HG02840 (cell line): Measurements from ENCODE around the gene LETM1.

Experiments used
- ATAC-seq: cut with Tn5 transposase; IDR thresholded peaks from one replicate; pipeline ENCODE4 v1.9.1; 2021; ENCODE audit warnings: mild to moderate bottlenecking, moderate library complexity, moderate number of reproducible peaks; ENCODE audit not compliant: unreplicated experiment, low FRiP score

The LETM1 gene

DNA sequence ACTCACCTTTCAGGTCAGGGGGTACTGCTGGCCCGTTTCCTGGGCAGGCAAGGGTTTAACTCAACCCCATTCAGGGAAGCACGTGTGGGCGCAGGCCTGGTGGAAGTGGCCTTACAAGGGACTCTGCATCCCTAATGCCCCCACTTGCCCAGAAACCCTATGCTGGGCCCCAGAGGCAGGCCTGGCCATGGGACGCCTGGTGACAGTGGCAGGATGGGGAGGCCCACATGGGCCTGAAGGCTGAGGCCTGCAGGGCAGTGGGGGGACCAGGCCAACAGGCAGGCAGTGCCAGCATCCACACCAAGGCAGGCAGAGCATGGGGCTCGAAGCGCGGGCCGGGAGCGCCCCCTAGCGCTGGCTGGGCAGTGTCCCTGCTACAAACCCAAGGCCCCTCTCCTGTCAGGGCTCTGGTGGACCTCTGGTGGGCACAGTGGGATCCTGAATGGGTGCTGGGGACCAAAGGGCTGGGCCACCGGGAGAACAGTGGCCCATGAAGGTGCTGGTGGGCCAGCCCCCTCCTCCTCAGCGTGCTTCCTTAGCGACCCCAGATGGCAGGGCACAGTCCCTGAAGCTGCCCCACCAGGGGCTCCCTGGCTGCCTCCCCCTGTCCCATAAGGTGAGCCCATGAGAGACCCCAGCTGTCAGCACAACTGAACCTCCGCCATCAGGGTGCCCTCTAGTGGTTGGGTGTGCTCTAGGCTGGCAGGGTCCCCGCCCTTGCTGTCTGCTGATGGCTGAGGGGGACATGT, 46.0 kb downstream of the LETM1 start:
- ATAC-seq, result no peak

DNA sequence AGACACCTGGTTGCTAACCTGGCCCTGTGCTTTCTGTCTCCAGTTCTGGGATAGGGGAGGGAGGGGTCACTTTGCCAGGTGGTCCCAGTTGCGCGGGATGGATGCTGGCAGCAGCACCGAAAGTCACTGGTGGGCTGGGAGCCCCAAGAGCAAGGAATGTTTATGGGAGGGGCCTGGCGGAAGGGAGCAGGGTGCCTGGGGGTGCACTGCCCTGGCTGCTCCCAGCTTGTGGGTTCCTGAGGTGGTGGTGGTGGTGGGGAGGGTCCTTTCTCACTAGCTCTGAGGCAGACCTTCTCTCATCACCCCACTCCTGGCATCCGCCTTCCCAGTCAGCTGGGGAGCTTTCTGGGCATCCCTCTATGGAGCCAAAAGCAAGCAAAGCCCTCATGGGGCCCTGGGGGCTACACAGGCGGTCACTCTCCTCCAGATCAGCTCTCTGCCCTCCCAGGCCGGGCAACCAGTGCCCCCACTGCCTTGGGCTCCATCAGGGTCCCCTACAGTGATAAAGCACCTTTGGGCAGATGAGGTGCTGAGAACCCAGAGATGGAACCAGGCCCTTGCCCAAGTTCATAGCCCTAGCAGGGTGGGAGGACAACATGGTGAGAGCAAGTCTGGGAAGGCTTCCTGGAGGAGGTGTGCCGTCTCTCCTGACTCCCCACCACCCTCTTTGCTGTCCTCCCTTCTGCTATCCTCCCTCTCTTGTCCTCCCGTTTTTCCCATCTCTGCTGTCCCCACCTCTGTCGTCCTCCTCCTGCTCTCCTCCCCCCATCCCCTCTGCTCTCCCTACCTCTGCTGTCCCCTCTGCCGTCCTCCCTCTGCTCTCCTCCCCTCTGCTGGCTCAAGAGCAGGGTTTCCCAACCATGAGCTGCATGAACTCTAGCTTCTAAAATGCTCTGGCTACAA, 46.9 kb downstream of the LETM1 start:
- ATAC-seq, result no peak

DNA sequence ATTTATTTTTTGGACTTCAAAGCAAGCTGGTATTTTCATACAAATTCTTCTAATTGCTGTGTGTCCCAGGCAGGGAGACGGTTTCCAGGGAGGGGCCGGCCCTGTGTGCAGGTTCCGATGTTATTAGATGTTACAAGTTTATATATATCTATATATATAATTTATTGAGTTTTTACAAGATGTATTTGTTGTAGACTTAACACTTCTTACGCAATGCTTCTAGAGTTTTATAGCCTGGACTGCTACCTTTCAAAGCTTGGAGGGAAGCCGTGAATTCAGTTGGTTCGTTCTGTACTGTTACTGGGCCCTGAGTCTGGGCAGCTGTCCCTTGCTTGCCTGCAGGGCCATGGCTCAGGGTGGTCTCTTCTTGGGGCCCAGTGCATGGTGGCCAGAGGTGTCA, 47.6 kb downstream of the LETM1 start:
- ATAC-seq, result no peak

DNA sequence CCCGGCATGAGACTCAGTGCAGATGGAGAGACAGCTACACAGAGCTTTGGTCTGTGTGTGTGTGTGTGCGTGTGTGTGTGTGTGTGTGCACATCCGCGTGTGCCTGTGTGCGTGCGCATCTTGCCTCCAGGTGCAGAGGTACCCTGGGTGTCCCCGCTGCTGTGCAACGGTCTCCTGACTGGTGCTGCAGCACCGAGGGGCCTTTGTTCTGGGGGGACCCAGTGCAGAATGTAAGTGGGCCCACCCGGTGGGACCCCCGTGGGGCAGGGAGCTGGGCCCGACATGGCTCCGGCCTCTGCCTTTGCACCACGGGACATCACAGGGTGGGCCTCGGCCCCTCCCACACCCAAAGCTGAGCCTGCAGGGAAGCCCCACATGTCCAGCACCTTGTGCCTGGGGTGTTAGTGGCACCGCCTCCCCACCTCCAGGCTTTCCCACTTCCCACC, 48.6 kb downstream of the LETM1 start:
- no peak for ATAC-seq

DNA sequence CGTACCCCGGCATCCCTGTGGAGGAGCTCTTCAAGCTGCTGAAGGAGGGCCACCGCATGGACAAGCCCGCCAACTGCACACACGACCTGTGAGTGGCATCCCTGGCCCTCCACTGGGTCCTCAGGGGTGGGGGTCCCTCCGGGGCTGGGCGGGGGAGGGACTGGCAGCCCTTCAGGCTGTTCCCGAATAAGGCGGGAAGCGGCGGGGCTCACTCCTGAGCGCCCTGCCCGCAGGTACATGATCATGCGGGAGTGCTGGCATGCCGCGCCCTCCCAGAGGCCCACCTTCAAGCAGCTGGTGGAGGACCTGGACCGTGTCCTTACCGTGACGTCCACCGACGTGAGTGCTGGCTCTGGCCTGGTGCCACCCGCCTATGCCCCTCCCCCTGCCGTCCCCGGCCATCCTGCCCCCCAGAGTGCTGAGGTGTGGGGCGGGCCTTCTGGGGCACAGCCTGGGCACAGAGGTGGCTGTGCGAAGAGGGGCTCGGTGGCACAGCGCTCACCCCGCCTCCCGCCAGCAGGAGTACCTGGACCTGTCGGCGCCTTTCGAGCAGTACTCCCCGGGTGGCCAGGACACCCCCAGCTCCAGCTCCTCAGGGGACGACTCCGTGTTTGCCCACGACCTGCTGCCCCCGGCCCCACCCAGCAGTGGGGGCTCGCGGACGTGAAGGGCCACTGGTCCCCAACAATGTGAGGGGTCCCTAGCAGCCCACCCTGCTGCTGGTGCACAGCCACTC, 49.2 kb downstream of the LETM1 start:
- no peak for ATAC-seq

DNA sequence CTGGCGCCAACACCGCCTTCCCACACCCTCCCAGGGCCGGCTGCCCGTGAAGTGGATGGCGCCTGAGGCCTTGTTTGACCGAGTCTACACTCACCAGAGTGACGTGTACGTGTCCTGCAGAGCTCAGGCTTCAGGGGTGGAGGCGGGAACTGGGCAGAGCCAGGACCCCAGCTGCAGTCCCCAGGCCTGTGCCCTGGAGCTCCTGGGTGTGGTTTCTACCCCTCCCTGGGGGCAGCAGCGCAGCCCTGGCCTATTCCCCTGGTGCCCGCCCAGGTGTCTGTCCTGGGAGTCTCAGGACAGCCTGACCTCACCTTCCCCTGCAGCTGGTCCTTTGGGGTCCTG, 49.8 kb downstream of the LETM1 start:
- ATAC-seq, result no peak

DNA sequence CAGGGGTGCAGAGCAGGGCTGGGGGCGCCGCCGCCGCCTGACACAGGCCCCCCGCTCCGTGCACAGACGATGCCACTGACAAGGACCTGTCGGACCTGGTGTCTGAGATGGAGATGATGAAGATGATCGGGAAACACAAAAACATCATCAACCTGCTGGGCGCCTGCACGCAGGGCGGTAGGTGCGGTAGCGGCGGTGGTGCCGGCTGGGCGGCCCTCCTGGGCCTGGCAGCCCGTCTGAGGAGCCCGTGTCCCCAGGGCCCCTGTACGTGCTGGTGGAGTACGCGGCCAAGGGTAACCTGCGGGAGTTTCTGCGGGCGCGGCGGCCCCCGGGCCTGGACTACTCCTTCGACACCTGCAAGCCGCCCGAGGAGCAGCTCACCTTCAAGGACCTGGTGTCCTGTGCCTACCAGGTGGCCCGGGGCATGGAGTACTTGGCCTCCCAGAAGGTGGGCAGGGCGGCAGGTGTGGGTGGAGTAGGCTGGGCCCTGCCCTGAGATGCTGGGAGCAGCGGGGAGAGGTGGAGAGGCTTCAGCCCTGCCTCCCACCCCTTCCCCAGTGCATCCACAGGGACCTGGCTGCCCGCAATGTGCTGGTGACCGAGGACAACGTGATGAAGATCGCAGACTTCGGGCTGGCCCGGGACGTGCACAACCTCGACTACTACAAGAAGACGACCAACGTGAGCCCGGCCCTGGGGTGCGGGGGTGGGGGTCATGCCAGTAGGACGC, 50.3 kb downstream of the LETM1 start:
- ATAC-seq, result no peak

DNA sequence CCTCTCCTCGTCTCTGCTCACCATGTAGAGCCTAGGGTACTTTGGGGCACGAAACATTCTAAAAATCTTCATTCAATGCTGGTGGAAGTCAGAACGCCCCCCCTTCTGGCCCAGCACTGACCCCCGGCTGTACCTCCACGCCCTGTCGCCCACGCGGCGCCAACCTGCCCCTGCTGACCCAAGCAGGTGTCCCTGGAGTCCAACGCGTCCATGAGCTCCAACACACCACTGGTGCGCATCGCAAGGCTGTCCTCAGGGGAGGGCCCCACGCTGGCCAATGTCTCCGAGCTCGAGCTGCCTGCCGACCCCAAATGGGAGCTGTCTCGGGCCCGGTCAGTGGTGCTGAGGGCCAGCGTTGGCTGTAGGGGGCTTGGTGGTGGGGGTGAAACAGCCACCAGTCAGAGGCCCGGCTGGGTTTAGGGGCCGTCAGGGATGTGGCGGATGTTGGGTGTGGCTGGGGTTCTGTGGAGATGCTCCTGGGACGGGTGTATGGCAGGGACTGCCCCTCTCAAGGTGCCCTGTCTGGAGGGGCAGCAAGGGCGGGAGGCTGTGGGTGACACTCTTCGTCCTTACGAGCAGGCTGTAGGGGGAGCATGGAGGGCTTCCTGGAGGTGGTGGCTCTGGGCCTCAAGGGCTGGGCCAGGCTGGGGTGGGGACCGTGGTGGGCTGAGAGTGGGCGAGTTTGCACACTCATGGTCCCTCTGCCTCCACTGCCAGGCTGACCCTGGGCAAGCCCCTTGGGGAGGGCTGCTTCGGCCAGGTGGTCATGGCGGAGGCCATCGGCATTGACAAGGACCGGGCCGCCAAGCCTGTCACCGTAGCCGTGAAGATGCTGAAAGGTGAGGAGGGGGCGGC, 51.1 kb downstream of the LETM1 start:
- ATAC-seq, result no peak

DNA sequence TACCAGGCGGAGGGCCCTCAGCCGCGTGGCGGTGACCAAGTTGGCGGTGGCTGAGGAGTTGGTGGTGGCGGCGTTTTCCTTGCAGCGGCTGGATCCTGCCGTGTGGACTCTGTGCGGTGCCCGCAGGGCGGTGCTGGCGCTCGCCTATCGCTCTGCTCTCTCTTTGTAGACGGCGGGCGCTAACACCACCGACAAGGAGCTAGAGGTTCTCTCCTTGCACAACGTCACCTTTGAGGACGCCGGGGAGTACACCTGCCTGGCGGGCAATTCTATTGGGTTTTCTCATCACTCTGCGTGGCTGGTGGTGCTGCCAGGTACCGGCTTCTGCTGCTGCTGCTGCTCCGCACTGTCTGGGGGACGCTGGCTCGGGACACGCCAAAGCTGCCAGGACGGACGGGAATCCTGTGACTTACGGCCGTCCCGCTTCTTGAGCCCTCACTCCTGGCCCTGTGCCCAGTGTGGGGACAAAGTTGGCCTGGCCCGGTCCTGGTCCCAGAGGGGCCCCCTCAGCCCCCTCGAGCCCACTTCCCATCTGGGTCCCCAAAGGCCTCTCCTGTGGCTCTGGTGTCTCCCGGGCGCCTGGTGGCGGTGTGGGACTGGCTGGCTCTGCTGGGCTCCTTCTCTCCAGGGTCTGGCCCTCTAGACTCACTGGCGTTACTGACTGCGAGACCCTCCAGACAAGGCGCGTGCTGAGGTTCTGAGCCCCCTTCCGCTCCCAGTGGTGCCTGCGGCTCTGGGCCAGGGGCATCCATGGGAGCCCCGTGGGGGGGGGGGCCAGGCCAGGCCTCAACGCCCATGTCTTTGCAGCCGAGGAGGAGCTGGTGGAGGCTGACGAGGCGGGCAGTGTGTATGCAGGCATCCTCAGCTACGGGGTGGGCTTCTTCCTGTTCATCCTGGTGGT, 52.2 kb downstream of the LETM1 start:
- ATAC-seq, result no peak

DNA sequence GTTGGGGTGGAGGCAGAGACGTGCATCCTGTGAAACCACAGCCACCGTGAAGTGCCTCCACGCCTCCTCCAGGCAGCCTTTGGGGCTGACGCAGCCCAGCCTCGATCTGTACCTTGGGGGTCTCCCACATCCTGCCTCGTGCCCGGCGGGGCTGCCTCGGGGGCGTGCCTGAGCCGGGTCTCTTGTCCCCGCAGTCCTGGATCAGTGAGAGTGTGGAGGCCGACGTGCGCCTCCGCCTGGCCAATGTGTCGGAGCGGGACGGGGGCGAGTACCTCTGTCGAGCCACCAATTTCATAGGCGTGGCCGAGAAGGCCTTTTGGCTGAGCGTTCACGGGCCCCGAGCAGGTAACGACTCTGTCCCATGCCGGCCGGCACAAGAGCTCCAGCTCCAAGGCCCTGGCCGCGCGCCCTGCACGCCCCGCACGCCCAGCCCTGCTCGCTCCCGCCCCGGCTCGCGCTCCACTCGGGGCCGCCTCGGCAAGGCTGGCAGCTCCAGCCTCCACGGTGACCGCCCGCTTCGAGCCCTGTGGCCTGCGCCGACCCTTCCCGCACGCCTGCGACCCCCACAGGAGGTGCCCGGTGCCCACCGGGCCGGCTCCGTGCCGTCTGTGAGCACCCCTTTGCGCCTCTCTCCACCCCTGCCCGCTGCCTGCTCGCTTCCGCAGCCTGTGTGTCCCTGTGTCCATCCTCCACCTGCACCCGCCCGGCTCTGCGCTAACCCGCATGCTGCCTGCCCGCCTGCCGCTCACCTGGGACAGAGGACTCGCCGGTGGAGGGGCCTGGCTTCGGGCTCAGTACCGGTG, 53.0 kb downstream of the LETM1 start:
- ATAC-seq, result no peak

DNA sequence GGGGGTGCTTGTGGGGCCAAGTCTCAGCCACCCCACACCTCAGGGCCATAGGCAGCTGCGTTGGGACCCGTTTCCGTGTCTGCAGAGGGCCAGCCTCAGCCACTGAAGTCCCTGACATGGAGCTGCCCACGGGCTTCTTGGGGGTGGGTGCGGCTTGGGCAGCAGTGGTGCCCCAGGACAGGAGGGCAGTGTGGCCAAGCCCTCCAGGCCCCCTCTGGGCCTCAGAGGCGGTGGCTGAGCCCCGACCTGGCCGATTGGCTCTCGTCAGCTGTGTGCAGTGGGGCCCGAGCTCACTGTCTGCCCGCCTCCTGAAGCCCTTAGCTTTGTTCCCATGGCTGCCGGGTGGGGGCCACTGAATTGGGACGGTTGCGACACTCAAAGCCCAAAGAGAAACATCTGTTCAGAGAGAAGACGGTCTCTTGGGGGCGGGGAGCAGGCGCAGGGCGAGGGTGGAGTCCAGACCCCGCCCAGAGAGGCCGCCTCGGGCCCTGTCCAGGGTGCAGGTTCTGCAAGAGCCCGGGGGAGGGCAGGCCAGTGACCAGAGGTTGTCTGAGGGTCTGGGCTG, 53.7 kb downstream of the LETM1 start:
- ATAC-seq, result no peak

- ATAC-seq, result no peak
Measured at GRCh38 chr4:1801286-1801958, 54.5 kb downstream of the LETM1 start.

DNA sequence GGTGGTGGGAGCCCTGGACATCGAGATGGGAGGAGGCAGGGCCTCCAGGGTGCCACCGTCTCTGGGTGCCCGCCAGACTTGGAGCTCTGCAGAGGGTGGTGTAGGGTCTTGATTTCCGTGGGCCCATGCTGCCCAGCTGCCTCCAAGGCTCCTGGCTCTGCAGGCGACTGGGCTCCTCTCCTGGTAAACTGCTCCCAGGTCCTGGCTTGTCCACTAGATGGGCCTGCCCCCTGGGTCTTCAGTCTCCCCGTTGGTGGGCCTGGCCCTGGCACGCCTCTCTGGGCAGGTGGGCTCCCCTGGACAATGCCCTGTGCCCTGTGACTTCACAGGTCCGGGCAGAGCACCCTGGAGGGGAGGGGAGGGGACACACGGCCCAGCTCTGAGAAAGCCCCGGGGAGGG, 55.2 kb downstream of the LETM1 start:
- ATAC-seq, result no peak

GRCh38 chr4:1799387-1800375, 56.3 kb downstream of the LETM1 start:
- no peak for ATAC-seq

DNA sequence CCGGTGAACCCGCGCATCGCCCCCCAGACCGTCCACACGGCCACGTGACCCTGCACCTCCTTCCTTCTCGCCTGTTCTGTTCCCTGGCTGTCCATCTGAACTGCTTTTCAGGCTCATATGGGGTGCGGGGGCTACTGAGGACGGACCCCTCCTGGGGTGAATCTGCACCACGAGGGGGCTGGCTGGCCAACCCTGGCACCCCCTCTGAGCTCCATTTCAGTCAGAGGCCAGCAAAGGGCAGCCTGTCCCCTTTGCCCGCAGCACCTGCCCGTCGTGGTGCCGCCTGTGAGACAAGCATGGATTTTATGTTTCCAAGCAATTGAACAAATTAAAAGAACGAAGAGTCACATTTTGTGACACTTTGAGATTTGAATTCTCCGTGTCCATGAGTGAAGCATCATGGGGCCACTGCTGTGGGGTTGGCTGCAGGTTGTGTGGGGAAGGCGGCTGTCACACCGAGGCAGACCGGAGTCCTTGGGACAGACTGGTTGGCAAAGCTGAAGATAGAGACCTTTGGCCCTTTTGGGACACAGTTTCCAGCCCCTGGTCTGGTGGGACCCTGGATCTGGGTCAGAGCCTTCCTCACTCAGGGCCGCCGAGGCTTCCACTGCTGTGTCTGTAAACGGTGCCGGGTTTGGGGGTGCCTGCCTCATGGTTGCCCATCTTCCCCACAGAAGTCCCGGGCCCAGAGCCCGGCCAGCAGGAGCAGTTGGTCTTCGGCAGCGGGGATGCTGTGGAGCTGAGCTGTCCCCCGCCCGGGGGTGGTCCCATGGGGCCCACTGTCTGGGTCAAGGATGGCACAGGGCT, 57.2 kb downstream of the LETM1 start:
- ATAC-seq, result no peak
